Transverse colon (tissue), 4 donors: ENCODE results near the gene NCKIPSD.

ENCODE experiments used
- CTCF ChIP-seq, 5 experiments: fragments of 200-600 bp in 3 of 5; fragments of 450-650 bp in 2 of 5; sonication (generic) in 3 of 5; IDR thresholded peaks; 1 replicate in 2 of 5; 2 replicates in 3 of 5; pipeline ENCODE4 v1.5.1; 2016 to 2017; ENCODE audit warnings: antibody characterized with exemption in 5 of 5, inconsistent platforms in 3 of 5, mild to moderate bottlenecking in 2 of 5, moderate library complexity in 1 of 5
- EP300 ChIP-seq: sonication (generic); formaldehyde crosslinking; IDR thresholded peaks from one replicate; pipeline ENCODE4 v1.6.1; 2017; ENCODE audit warnings: antibody characterized with exemption, low read depth
- POLR2A ChIP-seq: fragments of 450-650 bp; IDR thresholded peaks from one replicate; pipeline ENCODE4 v1.6.1; 2016; ENCODE audit warnings: antibody characterized with exemption, mild to moderate bottlenecking, moderate library complexity
- POLR2AphosphoS5 ChIP-seq, 3 donors: sonication (generic); formaldehyde crosslinking; IDR thresholded peaks; one replicate each; pipeline ENCODE4 v1.6.1; 2016; ENCODE audit warnings: antibody characterized with exemption in 3 of 3

- peak in 1 of 5 experiments; percentile 9 for TF ChIP-seq CTCF (IDR thresholded peaks at IDR 0.05)
- TF ChIP-seq POLR2A: no peak
- no peak for TF ChIP-seq EP300
- TF ChIP-seq POLR2AphosphoS5 (IDR thresholded peaks at IDR 0.05): no peak
These were observed 21.4 kb downstream of the NCKIPSD start for GRCh38 chr3:48664313-48664644.
